ENCODE measurements around the gene LRP2. TPM values are rescaled to one million over a fixed set of nuclear protein-coding genes. Genes with fewer than 3 reads are reported as not detected.
A peak's percentile ranks its signal among the peaks of the same experiment; 100 is the strongest.

LRP2 gene
- total RNA-seq, 1 experiment from 2014 or later = 0.59 TPM

- no peak for TF ChIP-seq NFATC4 (CRISPR knock-in tag; IDR thresholded peaks at IDR 0.05)
- peak; percentile 22; the same call in 1 of the 2 replicates for TF ChIP-seq PRDM15 (CRISPR knock-in tag; IDR thresholded peaks at IDR 0.05)
- TF ChIP-seq ZNF396 (CRISPR knock-in tag; IDR thresholded peaks at IDR 0.05; ENCODE audit: borderline replicate concordance) = no peak
- 0 out of 2 replicates have a peak, but pooled peaks cover 2% of the 10 kb centered on the region for H3K27me3 Mint-ChIP-seq (ENCODE audit: low read depth)
- H3K4me1 Mint-ChIP-seq = peaks cover 21% of the 10 kb centered on the region
- ATAC-seq (peak; percentile 65), DNase-seq (ENCODE audit: low spot score) (peak; percentile 41)
- no peak overlapping the region for H3K27ac Mint-ChIP-seq
- H3K36me3 Mint-ChIP-seq = no peaks in the 10 kb centered on the region
- H3K4me3 Mint-ChIP-seq = no peak overlapping the region
- ChIA-PET POLR2A (no interaction called here), CTCF (interaction anchor here (1.1 to 3.6 kb wide), 6 partner anchors 8 to 286 kb away, joined by 3 to 90 read pairs (median 22); no protein-coding TSS in a partner anchor)
- no peaks in the 10 kb centered on the region for H3K9me3 Mint-ChIP-seq
These were observed 251.4 kb downstream of the LRP2 start for GRCh38 chr2:169110916-169111315.

DNA sequence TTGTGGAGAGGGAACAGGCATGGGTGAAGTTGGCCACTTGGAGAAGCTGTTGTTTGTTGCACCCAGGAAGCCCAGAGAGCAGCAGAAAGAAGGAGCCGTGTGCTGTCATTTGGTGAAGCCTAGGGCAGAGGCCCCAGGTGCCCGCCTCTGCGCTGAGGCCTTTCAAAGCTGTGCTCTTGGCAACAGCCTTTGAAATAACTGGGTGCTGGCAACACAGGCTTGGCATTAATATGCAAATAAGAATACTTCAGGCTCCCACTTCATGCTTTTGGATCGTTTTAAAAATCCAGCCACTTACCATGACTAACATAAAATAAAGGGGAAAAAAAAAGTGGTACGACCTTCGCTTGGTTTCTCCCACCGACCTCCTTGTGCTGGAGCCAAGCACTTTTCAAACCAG is 251.9 kb downstream of the LRP2 start:
- Mint-ChIP-seq H3K4me3 (no peak overlapping the region), H3K27ac (no peak overlapping the region), H3K36me3 (no peaks in the 10 kb centered on the region), H3K27me3 (ENCODE audit: low read depth) (0 out of 2 replicates have a peak, but pooled peaks cover 2% of the 10 kb centered on the region), H3K9me3 (no peaks in the 10 kb centered on the region), H3K4me1 (peaks cover 21% of the 10 kb centered on the region)
- ChIA-PET POLR2A (no interaction called here), CTCF (interaction anchor here (0.6 to 3.6 kb wide), 13 partner anchors 8 to 408 kb away, joined by 3 to 90 read pairs (median 7); no protein-coding TSS in a partner anchor)
- DNase-seq (ENCODE audit: low spot score) (no peak), ATAC-seq (no peak; the same call in 1 of the 2 replicates)
- no peak for TF ChIP-seq CBFB (CRISPR knock-in tag; IDR thresholded peaks at IDR 0.05; ENCODE audit: low read depth)
- no peak for TF ChIP-seq IRF1 (CRISPR knock-in tag; IDR thresholded peaks at IDR 0.05)
- TF ChIP-seq ETV6 (CRISPR knock-in tag; IDR thresholded peaks at IDR 0.05) = no peak
- TF ChIP-seq ZMAT4 (CRISPR knock-in tag; IDR thresholded peaks at IDR 0.05) = no peak
- TF ChIP-seq ZBTB43 (CRISPR knock-in tag; IDR thresholded peaks at IDR 0.05) = no peak
- TF ChIP-seq, protein P1, sequence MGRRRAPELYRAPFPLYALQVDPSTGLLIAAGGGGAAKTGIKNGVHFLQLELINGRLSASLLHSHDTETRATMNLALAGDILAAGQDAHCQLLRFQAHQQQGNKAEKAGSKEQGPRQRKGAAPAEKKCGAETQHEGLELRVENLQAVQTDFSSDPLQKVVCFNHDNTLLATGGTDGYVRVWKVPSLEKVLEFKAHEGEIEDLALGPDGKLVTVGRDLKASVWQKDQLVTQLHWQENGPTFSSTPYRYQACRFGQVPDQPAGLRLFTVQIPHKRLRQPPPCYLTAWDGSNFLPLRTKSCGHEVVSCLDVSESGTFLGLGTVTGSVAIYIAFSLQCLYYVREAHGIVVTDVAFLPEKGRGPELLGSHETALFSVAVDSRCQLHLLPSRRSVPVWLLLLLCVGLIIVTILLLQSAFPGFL (CRISPR knock-in tag; IDR thresholded peaks at IDR 0.05; ENCODE audit: borderline replicate concordance) = no peak
- TF ChIP-seq ATF3 (CRISPR knock-in tag; conservative IDR thresholded peaks at IDR 0.05) = no peak
- no peak for TF ChIP-seq ERG (CRISPR knock-in tag; IDR thresholded peaks at IDR 0.05)
- TF ChIP-seq, protein P2, sequence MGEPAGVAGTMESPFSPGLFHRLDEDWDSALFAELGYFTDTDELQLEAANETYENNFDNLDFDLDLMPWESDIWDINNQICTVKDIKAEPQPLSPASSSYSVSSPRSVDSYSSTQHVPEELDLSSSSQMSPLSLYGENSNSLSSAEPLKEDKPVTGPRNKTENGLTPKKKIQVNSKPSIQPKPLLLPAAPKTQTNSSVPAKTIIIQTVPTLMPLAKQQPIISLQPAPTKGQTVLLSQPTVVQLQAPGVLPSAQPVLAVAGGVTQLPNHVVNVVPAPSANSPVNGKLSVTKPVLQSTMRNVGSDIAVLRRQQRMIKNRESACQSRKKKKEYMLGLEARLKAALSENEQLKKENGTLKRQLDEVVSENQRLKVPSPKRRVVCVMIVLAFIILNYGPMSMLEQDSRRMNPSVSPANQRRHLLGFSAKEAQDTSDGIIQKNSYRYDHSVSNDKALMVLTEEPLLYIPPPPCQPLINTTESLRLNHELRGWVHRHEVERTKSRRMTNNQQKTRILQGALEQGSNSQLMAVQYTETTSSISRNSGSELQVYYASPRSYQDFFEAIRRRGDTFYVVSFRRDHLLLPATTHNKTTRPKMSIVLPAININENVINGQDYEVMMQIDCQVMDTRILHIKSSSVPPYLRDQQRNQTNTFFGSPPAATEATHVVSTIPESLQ (CRISPR knock-in tag; IDR thresholded peaks at IDR 0.05) = no peak
- TF ChIP-seq E2F5 (CRISPR knock-in tag; IDR thresholded peaks at IDR 0.05) = no peak
- TF ChIP-seq NFATC4 (CRISPR knock-in tag; IDR thresholded peaks at IDR 0.05) = no peak
- TF ChIP-seq, protein P3, sequence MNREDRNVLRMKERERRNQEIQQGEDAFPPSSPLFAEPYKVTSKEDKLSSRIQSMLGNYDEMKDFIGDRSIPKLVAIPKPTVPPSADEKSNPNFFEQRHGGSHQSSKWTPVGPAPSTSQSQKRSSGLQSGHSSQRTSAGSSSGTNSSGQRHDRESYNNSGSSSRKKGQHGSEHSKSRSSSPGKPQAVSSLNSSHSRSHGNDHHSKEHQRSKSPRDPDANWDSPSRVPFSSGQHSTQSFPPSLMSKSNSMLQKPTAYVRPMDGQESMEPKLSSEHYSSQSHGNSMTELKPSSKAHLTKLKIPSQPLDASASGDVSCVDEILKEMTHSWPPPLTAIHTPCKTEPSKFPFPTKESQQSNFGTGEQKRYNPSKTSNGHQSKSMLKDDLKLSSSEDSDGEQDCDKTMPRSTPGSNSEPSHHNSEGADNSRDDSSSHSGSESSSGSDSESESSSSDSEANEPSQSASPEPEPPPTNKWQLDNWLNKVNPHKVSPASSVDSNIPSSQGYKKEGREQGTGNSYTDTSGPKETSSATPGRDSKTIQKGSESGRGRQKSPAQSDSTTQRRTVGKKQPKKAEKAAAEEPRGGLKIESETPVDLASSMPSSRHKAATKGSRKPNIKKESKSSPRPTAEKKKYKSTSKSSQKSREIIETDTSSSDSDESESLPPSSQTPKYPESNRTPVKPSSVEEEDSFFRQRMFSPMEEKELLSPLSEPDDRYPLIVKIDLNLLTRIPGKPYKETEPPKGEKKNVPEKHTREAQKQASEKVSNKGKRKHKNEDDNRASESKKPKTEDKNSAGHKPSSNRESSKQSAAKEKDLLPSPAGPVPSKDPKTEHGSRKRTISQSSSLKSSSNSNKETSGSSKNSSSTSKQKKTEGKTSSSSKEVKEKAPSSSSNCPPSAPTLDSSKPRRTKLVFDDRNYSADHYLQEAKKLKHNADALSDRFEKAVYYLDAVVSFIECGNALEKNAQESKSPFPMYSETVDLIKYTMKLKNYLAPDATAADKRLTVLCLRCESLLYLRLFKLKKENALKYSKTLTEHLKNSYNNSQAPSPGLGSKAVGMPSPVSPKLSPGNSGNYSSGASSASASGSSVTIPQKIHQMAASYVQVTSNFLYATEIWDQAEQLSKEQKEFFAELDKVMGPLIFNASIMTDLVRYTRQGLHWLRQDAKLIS (CRISPR knock-in tag; IDR thresholded peaks at IDR 0.05; ENCODE audit: borderline replicate concordance) = no peak
- TF ChIP-seq E2F1 (CRISPR knock-in tag; IDR thresholded peaks at IDR 0.05) = no peak
- TF ChIP-seq ATF1 (CRISPR knock-in tag; IDR thresholded peaks at IDR 0.05) = no peak

Measured in WTC11 (cell line).